Upper lobe of left lung (tissue), 4 donors: ENCODE data around the gene ADCY3.

Source experiments
- POLR2A ChIP-seq, 4 donors: fragments of 450-650 bp; IDR thresholded peaks; one replicate each; pipeline ENCODE4 v1.5.1; 2016 to 2017; ENCODE audit warnings: antibody characterized with exemption in 4 of 4, mild to moderate bottlenecking in 2 of 4
- POLR2AphosphoS5 ChIP-seq, 2 donors: sonication (generic); formaldehyde crosslinking; IDR thresholded peaks; one replicate each; pipeline ENCODE4 v1.5.1; 2017; ENCODE audit warnings: antibody characterized with exemption in 2 of 2
- TF ChIP-seq, protein P1 (sequence below), 6 experiments: fragments of 450-650 bp in 4 of 6; fragments of 200-600 bp in 2 of 6; sonication (generic) in 2 of 6; IDR thresholded peaks; one replicate each; pipeline ENCODE4 v1.5.1; 2016 to 2019; ENCODE audit warnings: antibody characterized with exemption in 6 of 6

DNA sequence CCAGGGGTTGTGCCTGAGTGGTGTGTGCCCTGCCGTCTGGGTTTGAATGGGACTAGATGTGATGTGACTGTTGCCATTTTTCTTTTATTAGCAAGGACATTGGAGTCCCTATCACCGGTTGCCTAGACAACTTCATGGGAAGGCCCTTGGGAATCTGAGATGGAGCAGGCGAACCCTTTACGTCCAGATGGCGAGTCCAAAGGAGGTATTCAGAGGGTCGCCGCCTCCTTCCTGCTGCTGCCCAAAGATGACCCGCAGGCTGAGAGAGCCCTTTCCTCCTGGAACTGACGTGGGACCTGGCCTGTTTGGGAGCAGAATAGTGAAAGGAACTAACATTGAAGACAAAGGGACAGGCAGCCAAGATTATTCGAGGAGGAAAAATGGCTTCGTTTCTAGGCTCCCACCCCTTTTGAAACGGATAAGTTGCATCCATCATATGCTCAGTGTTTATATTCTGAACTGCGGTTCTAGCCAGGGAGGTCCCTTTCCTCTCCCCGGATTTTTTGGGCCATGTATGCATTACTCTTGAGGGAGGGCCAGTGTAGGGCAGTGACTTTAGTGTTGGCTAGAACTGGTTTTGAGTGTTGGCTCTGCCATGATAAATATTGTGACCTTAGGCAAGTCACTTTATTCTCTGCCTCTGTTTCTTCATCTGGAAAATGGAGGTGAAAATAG, 126.1 kb downstream of the ADCY3 start:
- TF ChIP-seq, protein P1, sequence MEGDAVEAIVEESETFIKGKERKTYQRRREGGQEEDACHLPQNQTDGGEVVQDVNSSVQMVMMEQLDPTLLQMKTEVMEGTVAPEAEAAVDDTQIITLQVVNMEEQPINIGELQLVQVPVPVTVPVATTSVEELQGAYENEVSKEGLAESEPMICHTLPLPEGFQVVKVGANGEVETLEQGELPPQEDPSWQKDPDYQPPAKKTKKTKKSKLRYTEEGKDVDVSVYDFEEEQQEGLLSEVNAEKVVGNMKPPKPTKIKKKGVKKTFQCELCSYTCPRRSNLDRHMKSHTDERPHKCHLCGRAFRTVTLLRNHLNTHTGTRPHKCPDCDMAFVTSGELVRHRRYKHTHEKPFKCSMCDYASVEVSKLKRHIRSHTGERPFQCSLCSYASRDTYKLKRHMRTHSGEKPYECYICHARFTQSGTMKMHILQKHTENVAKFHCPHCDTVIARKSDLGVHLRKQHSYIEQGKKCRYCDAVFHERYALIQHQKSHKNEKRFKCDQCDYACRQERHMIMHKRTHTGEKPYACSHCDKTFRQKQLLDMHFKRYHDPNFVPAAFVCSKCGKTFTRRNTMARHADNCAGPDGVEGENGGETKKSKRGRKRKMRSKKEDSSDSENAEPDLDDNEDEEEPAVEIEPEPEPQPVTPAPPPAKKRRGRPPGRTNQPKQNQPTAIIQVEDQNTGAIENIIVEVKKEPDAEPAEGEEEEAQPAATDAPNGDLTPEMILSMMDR (IDR thresholded peaks at IDR 0.05) = no peak
- TF ChIP-seq POLR2AphosphoS5 (IDR thresholded peaks at IDR 0.05) = no peak
- TF ChIP-seq POLR2A (IDR thresholded peaks at IDR 0.05) = no peak
